HG02571 (cell line): ENCODE data around the gene SHE.
"Not testable (repeated sequence)": the region's sequence is repeated elsewhere in the genome, so short reads cannot be mapped to it uniquely, and the experiment has no call there.

Source experiments
- ATAC-seq: cut with Tn5 transposase; IDR thresholded peaks from one replicate; pipeline ENCODE4 v1.9.1; 2021; ENCODE audit warnings: mild to moderate bottlenecking, moderate library complexity; ENCODE audit not compliant: unreplicated experiment

Gene SHE

DNA sequence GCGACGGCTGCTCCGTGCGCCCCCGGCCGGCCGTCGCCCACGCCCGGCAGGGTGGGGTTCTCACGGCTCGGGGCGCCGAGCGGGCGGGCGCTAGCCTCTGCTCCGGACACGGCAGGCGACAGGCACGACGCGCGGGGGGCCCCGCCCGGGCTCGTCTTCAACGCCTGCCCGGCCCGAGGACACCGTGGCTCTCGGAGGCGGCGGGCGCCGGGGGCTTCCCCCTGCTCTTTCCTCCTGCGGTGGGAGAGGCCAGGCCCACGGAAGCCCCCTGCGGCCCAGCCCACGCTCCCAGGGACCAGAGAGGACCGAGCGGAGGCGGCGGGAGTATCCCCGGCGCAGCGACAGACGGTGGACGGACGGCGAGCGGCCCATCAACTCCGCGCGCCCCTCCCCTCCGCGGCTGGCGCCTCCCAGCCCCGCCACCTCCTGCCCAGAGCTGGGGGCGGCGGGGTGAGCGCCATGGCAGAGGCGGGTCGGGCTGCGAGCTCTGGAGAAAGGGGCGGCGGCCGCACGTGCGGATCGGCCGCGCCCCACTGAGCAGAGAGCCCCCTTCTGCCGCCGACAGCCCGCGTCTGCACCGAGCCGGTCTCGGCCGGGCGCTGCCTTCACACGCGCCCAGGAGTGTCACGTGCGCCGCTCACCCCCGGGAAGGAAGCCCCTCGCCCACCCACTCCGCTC is at the start of gene SHE, which contains the start of gene TDRD10:
SHE (minus strand) TSS at position 347 of the 678 bp plus-strand sequence. CDS start 386 bp downstream, outside the sequence.
TDRD10 (plus strand) TSS at position 154 of the 678 bp plus-strand sequence. CDS start 4,685 bp downstream, outside the sequence.
- no peak for ATAC-seq

DNA sequence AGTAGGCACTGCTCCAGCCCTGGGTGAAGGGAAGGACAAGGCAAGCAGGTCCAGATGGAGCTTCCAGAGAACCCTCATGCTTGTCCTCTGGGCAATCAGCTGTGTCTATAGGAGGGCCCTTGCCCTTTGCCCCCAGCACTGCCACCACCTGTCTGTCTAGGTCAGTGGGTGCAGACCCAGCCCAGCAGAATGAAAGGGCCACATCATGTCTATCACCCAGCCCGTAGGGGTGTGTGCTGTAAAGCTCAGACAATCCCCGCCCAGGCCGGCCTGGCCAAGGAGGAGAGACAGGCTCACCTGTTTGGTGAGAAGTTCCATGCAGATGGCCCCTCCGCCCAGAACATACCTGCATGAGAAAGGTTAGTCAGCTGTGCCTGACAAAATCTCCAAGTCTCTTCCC is 49.3 kb upstream of the SHE start:
- no peak for ATAC-seq

DNA sequence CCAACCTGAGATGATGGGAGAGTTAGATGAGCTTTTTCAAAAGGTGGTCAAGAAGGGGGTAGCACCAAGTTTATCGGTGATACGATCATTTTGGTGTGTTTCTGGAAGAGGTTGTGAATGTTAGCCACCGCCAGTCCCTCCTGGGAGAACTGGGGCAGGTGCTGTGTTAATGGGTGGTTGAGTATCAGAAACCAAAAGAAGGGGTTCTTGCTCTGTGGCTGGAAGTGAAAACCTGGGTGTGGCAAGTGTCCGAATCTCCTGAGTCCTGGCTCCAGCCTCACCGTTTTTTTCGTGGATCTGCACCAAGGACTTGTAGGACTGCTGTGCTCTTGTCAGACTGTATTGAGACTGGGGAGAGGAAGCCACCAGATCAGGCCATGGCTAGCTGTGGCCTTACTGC is 48.4 kb upstream of the SHE start:
- ATAC-seq = no peak

DNA sequence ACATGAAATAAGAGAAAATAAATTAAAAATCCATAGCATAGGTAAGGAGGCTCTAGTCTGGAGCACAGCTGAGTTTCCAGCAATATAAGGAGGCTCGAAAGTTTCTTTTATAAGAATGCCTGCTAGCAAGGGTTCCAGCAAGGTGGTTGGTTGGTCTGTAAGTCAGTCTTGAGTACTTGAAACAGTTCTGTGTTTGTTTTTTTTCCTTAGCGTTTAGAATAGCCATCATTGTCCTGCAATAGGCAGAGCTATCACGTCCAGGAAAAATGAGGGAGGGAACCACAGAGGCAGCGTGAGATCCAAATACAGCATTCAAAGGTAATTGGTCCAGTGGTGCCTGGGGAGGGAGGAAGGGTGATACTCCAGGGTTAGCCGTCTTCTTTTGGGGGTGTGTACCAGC is 47.9 kb upstream of the SHE start:
- ATAC-seq = no peak

DNA sequence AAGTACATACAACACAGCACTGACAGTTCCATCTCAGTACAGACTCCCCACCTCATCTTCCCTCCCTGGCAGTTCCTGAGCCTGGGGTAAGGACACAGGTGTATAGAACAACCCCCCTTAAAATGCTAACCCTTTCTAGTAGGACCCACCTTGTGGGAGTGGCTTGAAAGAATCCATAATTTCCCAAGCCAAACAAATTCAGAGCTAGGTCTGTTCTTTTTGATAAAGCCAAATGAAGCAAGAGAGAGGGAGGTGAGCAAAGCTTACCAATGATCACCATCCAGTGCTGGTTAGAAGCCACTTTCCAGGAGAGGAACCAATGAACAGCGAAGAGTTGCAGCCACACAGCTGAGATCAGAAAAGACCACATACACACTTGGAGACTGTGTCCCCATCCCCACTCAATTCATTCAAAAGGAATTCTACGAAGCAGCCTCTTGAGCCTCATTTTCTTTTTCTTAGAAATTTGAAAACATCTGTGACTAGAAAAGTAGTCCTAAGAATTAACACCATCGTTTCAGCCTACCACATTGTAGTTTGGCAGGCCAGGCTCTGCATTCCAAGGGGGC is 47.1 kb upstream of the SHE start:
- no peak for ATAC-seq

DNA sequence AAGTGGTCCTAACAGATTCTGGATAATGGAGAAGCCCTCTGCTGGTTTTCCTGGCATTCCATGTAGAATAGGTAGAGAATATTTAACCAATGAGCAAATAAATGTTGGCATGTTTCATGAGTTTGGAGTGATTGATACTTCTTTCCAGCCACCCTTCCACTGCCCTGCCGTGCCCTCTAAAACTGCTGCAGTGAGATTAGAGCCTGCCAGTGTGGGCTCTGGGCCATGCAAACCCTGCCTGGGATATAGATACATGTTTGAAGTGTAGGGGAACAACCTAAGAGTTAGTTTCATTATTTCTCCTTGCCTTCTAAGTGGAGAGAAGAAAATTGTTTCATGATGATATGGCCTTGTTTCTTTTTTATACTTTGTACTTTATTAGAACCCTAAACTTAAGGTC is 45.8 kb upstream of the SHE start:
- ATAC-seq = no peak

DNA sequence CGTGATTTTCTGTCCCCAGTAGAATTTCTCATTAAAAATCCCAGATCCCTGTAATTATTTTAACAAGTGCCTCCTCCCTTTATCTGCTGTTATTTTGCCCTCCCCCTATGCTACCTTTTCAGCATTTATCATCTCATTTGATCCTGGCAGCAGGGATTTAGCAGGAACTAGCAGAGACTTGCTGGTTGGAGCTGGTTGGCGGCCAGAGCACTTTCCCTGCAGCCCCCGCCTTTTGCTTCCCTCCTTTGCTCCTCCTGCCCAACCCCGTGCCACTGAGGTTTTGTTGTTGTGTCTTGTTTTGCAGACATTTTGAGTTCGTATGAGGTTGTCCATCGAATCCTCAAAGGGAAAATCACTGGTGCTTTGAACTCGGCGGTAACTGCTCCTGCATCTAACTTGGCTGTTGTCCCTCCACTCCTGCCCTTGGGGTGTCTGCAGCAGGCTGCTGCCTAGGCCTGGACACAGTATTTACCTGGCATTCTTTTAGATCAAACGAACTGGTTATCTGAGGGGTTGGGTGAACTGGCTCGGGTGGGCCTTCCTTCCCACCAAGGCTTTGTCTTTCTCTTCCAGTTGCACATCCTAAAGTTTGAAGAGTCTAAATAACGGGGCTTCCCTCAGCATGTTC is 45.0 kb upstream of the SHE start:
- no peak for ATAC-seq

DNA sequence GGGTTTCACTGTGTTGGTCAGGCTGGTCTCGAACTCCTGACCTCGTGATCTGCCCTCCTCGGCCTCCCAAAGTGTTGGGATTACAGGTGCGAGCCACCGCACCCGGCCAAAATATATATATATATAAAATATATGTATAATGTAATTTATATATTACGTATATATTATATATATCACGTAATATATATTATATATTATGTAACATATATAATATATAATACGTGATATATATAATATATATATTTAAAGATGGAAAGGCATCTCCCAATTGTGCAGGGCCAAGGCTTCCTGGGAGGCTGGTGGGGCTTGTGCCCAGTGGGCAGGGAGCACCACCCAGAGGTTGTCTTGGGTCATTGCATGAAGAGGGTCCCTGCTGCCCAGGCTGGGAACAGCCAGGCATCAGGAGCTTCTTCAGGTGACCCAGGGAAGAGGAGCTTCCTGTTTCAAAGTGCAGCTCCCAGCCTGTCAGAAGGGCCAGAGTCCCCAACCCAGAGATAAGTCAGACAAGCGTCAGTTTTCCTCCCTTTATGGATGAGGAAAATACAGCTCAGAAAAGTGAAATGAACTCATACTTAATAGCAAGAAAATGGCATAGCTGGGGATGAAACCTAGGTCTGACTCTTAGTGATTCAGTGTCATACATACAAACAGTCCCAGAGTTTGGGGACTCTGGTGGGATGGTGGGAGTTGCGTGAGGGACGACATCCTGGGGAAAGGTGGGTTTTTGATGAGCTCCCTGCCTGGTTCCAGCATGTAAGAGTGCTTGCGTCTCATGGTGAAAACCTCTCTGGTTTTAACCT is 44.3 kb upstream of the SHE start:
- no peak for ATAC-seq

DNA sequence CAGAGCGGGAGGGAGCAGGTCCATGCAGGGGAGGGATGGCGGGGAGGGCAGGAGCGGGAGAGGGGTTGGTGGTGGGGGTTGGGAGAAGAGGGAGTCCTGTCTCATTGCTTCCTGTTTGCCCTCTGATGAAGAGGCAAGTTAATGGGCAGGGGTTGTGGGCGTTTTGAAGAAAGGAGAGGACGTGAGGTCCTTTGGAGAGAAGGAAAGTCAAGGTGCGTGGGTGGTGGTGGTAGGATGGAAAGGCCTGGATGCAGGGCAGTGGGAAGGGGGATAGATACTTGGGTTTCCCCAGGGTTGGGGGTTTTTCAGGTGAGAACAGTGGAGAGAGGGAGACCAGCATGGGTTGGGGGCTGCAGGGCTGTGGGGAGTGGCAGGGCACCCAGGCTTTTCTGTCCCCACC is 39.0 kb upstream of the SHE start:
- ATAC-seq = no peak

DNA sequence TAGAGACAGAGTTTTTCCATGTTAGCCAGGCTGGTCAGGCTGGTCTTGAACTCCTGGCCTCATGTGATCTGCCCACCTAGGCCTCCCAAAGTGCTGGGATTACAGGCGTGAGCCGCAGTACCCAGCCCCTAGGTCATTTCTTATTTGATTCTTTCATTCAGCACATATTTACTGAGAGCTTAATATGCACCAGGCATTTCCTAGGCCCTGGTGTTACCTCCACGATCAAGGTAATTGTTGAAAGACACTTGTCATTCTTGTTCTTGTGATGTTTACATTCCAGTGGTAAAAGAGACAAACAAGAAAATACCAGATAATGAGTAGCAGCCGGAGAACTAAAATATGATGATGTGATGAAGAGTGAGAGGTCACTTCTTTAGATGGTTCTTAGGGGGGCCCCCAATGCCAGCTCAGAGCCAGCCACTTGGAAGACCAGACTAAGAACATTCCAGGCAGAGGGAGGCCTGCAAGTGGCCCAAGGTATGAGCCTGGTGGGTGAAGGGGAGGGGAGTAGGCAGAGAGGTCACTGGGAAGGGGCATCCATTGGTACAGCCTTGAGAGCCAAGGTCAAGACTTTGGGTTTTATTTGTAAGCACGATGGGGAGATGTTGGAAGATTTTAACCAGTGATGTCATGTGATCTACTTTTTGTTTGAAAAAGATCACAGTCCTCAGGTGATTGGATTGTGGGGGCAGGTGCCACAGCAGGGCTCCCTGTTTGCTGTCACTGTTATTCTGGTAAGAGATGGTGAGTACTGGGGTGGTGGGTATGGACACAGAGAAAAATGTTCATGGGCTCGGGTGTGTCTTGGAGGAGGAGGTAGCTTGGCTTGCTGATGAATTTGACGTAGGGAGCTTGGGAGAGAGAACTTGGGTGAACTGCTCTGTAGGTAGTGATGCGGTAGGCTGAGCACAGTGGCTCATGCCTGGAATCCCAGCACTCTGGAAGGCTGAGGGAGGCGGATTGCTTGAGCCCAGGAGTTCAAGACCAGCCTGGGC is 37.6 kb upstream of the SHE start:
- no peak for ATAC-seq

DNA sequence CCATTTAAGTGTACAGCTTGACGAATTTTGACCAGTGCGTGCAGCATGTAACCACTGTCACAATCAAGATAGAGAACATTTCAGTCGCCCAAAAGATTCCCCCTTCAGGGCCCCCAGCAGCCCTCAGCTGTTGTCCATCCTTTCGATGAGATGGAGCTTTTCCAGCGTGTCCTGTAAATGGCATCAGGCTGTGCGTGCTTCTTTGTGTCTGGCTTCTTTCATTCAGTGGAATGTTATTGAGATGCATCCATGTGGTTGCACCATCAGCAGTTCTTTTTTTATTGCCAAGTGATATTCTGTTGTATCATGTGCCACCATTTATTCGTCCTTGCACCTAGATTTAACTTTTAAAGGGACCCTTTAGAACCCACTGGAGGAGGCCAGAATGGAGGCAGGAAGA is 34.4 kb upstream of the SHE start:
- no peak for ATAC-seq

DNA sequence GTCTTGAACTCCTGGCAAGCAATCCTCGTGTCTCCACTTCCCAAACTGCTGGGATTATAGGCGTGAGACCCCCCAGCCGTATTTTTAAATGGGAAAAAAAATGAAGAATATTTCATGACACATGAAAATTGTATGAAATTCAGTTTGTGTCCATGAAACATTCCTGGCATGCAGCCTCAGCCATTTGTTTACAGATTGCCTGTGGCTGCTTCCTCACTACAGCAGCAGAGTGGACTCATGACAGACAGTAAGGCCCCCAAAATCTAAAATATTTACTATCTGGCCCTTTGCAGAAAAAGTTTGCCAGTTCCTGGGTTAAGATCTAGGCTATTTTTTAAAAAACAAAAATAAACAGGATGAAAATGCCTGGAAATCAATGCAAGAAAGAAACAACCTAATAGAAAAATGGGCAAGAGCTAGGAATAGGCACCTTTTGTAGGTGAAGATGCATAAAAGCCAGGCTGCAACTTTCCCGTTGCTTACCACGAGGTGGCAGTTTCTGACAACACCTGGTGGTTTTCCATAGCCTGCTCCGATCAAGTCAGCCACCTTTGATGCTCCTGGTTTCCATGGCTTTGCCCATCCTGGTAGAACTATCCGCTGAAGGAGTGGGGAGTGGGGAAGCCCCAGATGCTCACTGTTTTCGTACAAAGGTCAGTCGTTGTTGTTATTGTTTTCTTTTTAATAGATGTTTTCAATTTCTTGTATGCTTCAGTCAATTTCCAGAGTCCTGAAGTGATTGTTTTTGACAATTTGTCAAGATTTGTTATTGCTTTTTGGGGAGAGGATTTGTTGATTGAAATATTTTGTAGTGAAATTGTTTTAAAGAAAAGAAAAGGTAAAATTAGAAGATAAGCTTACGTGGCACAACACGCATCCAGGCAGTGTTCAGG is 32.0 kb upstream of the SHE start:
- no peak for ATAC-seq

DNA sequence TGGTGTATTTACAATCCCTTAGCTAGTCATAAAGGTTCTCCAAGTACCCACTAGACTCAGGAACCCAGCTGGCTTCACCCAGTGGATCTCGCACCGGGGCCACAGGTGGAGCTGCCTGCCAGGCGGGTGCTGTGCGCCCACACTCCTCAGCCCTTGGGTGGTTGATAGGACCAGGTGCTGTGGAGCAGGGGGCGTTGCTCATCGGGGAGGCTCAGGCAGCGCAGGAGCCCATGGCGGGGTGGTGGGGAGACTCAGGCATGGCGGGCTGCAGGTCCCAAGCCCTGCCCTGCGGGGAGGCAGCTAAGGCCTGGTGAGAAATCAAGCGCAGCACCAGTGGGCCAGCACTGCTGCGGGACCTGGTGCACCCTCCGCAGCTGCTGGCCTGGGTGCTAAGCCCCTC is 29.7 kb upstream of the SHE start:
- not testable (repeated sequence) for ATAC-seq

DNA sequence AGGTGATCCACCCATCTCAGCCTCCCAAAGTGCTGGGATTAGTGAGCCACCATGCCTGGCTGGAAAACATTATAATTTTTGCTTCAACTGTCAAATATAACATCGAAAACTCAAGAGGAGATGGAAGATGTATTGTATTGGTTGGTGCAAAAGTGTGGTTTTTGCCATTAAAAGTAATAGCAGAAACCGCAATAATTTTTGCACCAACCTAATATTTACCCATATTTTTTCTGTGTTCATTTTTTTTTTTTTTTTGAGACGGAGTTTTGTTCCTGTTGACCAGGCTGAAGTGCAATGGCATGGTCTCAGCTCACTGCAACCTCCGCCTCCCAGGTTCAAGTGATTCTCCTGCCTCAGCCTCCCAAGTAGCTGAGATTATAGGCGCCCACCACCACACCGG is 27.1 kb upstream of the SHE start:
- ATAC-seq = no peak

DNA sequence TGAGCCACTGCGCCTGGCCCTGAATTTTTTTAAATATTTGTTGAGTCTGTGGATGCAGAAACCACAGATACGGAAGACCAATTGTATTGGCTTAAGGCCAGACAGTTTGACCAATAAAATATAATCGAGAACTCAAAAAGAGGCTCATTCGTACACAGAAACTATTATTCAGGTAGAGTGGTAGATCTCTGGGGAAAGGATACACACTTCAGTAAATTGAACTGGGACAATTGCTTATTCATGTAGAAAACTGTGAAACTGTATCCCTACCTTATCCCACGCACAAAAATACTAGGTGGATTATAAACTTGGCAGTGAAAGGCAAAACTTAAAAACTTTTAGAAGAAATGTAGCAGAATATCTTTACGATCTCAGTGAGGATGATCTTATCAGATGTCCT is 25.0 kb upstream of the SHE start:
- ATAC-seq = no peak

DNA sequence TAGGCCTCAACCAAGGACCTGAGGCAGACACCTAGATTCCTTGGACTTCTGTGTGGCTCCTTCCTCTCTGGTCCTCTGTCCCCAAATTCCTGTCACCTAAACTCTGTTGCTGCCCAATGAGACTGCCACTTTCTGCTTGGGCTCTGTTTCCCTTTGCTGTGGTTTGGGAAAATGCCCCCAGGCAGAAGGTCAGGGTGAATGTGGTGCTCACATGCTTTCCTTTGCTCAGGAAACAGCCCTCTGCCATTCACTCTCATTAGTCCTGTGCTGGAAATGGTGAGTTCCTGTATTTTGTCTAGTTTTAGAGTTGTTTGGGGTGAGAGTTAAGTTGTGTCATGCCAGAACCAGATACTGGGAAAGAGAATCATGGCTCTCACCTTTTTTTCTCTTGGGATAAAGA is 22.7 kb upstream of the SHE start:
- no peak for ATAC-seq

DNA sequence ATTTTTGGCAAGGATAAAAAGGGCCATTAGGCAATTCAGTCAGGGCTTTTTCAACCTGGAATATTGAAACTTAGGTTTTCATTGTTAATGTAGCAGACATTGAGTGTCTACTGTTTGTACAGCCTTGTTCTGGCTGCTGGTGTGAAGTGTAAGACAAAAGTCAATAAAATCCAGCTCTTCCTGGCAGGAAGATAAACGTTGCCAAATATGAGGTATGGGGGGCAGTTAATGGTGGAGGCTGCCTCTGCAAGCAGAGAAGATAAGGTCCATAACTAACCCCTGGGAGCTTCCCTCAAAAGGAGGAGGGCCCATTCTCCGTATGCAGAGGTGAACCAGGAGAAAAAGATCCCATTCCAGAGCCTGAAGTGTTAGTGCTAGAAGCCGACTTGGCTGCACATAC is 19.5 kb upstream of the SHE start:
- no peak for ATAC-seq

DNA sequence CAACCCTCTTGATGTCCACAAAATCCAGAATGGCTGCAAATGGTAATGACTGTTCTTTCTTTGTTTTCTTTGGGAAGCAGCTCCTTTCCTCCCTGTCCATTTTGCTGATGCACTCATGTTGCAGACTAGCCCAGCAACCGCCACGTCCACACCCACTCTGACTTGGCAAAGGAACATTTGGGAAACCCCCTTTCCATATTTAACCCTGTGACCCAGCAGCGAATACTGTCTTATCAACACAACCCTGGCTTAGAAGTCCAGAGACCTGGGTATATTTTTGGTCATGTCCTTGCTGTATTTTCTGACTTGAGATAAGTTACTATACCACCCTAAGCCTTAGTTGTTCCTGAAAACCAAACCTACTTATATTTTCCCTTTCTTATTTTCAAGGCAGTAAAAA is 18.1 kb upstream of the SHE start:
- no peak for ATAC-seq

DNA sequence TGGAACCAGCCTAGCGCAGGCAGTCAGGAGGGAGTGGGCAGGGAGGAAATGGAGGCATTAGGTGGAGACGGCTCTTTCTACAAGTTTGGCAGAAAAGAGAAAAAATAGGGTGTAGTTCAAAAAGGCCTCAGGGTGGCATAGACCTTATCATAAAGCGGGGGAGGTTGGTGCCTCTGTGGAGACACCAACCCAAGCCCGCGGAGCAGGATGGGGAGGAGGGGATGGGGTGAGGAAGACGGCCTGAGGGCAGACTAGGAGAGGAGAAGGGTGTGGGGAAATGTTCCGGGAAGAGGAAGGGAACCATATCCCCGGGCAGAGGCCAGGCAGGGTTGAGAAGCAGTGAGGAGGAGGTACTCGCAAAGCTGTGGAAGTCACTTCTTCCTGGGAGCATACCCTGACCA is 17.4 kb upstream of the SHE start:
- no peak for ATAC-seq
